ENCODE results near the gene VPS16. TPM values are rescaled to one million over a fixed set of nuclear protein-coding genes. Genes with fewer than 3 reads are reported as not detected.
A peak's percentile ranks its signal among the peaks of the same experiment; 100 is the strongest.

Gene VPS16
- polyA plus RNA-seq, 2 of the 4 experiments (the other 2 are of a cell fraction): 33.0 to 37.5 TPM

- H3K4me1 ChIP-seq: peaks cover 18% of the 10 kb centered on the region
- FAIRE-seq: no peak
- ChIA-PET POLR2A (no interaction called here), CTCF (interaction anchor here (0.8 to 2.3 kb wide), 5 partner anchors 19 to 216 kb away, joined by 3 to 10 read pairs (median 3); no protein-coding TSS in a partner anchor)
- no peak overlapping the region for H3K4me3 ChIP-seq
- no peak for TF ChIP-seq NR3C1 (IDR thresholded peaks at IDR 0.05)
- TF ChIP-seq EHF (CRISPR knock-in tag; IDR thresholded peaks at IDR 0.05): no peak
- no peak for TF ChIP-seq ATOH8 (CRISPR knock-in tag; IDR thresholded peaks at IDR 0.05; ENCODE audit: low read depth)
- TF ChIP-seq CBX2 (IDR thresholded peaks at IDR 0.05; ENCODE audit: borderline replicate concordance, low read depth): no peak
- no peak for TF ChIP-seq CEBPB (IDR thresholded peaks at IDR 0.05)
- no peak for TF ChIP-seq BHLHE40 (IDR thresholded peaks at IDR 0.05; ENCODE audit: low read depth, low read length)
- TF ChIP-seq HOXB13 (CRISPR knock-in tag; IDR thresholded peaks at IDR 0.05; ENCODE audit: low read depth): no peak
- no peak overlapping the region for H3K27ac ChIP-seq
- DNase-seq (ENCODE audit: low read depth in 1 of 2, low spot score in 1 of 2): no peak
- no peak for ATAC-seq
- no peak overlapping the region for H3K4me2 ChIP-seq
- H3K9me3 ChIP-seq: no peaks in the 10 kb centered on the region
- 78% methylated on average over 6 of the region's 6 CpGs for WGBS (ENCODE audit: missing lambda C conversion rate)
Measured at GRCh38 chr20:2837221-2837960, 3.2 kb upstream of the VPS16 start.

- ChIA-PET POLR2A (interaction anchor here (0.5 kb wide), 1 partner anchor 71 kb away, joined by 3 read pairs; no protein-coding TSS in a partner anchor), CTCF (interaction anchor here (1.0 to 4.9 kb wide), 8 partner anchors 13 to 215 kb away, joined by 3 to 33 read pairs (median 5); partner anchors contain the start of gene TMEM239)
- peaks cover 17% of the 10 kb centered on the region for H3K4me1 ChIP-seq
- no peak for ATAC-seq
- no peak for TF ChIP-seq JUN (IDR thresholded peaks at IDR 0.05)
- FAIRE-seq: no peak
- H3K4me2 ChIP-seq: no peak overlapping the region
- WGBS (ENCODE audit: missing lambda C conversion rate): 94% methylated on average over 19 of the region's 19 CpGs
- H3K9me3 ChIP-seq: no peaks in the 10 kb centered on the region
- H3K4me3 ChIP-seq: no peak overlapping the region
- DNase-seq (ENCODE audit: low read depth in 1 of 2, low spot score in 1 of 2): no peak
- no peak overlapping the region for H3K27ac ChIP-seq
Measured at GRCh38 chr20:2838170-2838797, 2.3 kb upstream of the VPS16 start.

- WGBS (ENCODE audit: missing lambda C conversion rate): 97% methylated on average over 15 of the region's 15 CpGs
- ATAC-seq (no peak), FAIRE-seq (no peak), DNase-seq (ENCODE audit: low read depth in 1 of 2, low spot score in 1 of 2) (no peak)
- Histone ChIP-seq H3K4me1 (peaks cover 17% of the 10 kb centered on the region), H3K4me2 (peak overlapping the region; percentile 88), H3K4me3 (peak overlapping the region; percentile 92; the same call in 2 of the 3 replicates), H3K27ac (peak overlapping the region in 1 of 2 experiments; percentile 95; a peak in 1 of 6 replicates), H3K9me3 (no peaks in the 10 kb centered on the region)
- CTCF ChIA-PET: interaction anchor here (1.3 to 4.9 kb wide), 5 partner anchors 12 to 86 kb away, joined by 4 to 33 read pairs (median 10); partner anchors contain the start of gene TMEM239
- POLR2A ChIA-PET: interaction anchor here (0.8 to 1.3 kb wide), 2 partner anchors 45 to 187 kb away, joined by 3 to 4 read pairs; partner anchors contain the start of gene NOP56
- no peak for TF ChIP-seq TFCP2L1 (CRISPR knock-in tag; IDR thresholded peaks at IDR 0.05)
- no peak for TF ChIP-seq SMC3 (IDR thresholded peaks at IDR 0.05)
- no peak for TF ChIP-seq FOSL2 (IDR thresholded peaks at IDR 0.05)
- no peak for TF ChIP-seq FOSL2 (CRISPR knock-in tag; IDR thresholded peaks at IDR 0.05)
- no peak for TF ChIP-seq EHMT2 (IDR thresholded peaks at IDR 0.05; ENCODE audit: low read depth)
- TF ChIP-seq JUNB (IDR thresholded peaks at IDR 0.05): no peak
- TF ChIP-seq NR3C1 (IDR thresholded peaks at IDR 0.05): no peak
- no peak for TF ChIP-seq TP53 (CRISPR knock-in tag; IDR thresholded peaks at IDR 0.05)
- no peak for TF ChIP-seq RARB (CRISPR knock-in tag; IDR thresholded peaks at IDR 0.05)
Measured at GRCh38 chr20:2838847-2839671, 1.5 kb upstream of the VPS16 start.

GRCh38 chr20:2839732-2840137 is 810 bp upstream of the VPS16 start:
- TF ChIP-seq ATOH8 (CRISPR knock-in tag; IDR thresholded peaks at IDR 0.05; ENCODE audit: low read depth) (no peak), POLR2A (IDR thresholded peaks at IDR 0.05; ENCODE audit: low read length) (no peak), BCL3 (IDR thresholded peaks at IDR 0.05) (no peak), TFCP2L1 (CRISPR knock-in tag; IDR thresholded peaks at IDR 0.05) (no peak), FOSL2 (IDR thresholded peaks at IDR 0.05) (no peak), FOSL2 (CRISPR knock-in tag; IDR thresholded peaks at IDR 0.05) (no peak)
- no peak for FAIRE-seq
- H3K4me2 ChIP-seq: peak overlapping the region; percentile 88
- 90% methylated on average over 20 of the region's 21 CpGs for WGBS (ENCODE audit: missing lambda C conversion rate)
- H3K9me3 ChIP-seq: no peaks in the 10 kb centered on the region
- H3K4me3 ChIP-seq: peak overlapping the region; percentile 92
- DNase-seq (ENCODE audit: low read depth in 1 of 2, low spot score in 1 of 2): no peak
- peak overlapping the region; percentile 84 to 95 for H3K27ac ChIP-seq
- ChIA-PET CTCF (interaction anchor here (0.6 to 4.9 kb wide), 6 partner anchors 11 to 441 kb away, joined by 3 to 33 read pairs (median 5); partner anchors contain the start of gene TMEM239), POLR2A (interaction anchor here (0.8 to 1.4 kb wide), 7 partner anchors 12 to 187 kb away, joined by 3 to 4 read pairs (median 3); partner anchors contain the start of genes NOP56 and PTPRA)
- H3K4me1 ChIP-seq: peaks cover 17% of the 10 kb centered on the region
- no peak for ATAC-seq

All from A549 (cell line).